ENCODE measurements around the gene ITM2C.

- no peak for TF ChIP-seq CTCF (IDR thresholded peaks at IDR 0.05; ENCODE audit: control extremely low read depth in 1 of 3, insufficient read depth in 1 of 3, low read depth in 1 of 3, low read length in 3 of 3)
- TF ChIP-seq SP2 (IDR thresholded peaks at IDR 0.05; ENCODE audit: low read length): no peak
- no peak for TF ChIP-seq YY1 (IDR thresholded peaks at IDR 0.05; ENCODE audit: low read depth, low read length)
- no peak for TF ChIP-seq POLR2A (IDR thresholded peaks at IDR 0.05; ENCODE audit: control extremely low read depth in 1 of 2, low read depth in 2 of 2, low read length in 2 of 2)
- no peak for TF ChIP-seq SAP30 (IDR thresholded peaks at IDR 0.05; ENCODE audit: insufficient read depth, insufficient replicate concordance, low read length)
- TF ChIP-seq POLR2AphosphoS5 (IDR thresholded peaks at IDR 0.05; ENCODE audit: low read depth, low read length): no peak
- TF ChIP-seq HDAC6 (IDR thresholded peaks at IDR 0.05; ENCODE audit: low read depth, low read length): no peak
- TF ChIP-seq GTF2F1 (IDR thresholded peaks at IDR 0.05; ENCODE audit: borderline replicate concordance, low read depth, low read length): no peak
- TF ChIP-seq CHD1 (IDR thresholded peaks at IDR 0.05; ENCODE audit: low read depth, low read length): no peak
- TF ChIP-seq EZH2 (IDR thresholded peaks at IDR 0.05; ENCODE audit: low read depth, low read length, severe bottlenecking): no peak
- TF ChIP-seq RXRA (IDR thresholded peaks at IDR 0.05; ENCODE audit: insufficient read depth, low read depth, low read length): no peak
Measured at GRCh38 chr2:230864122-230864604, 579 bp upstream of the ITM2C start.
